Kidney epithelial cell (primary cell): ENCODE measurements around the gene INF2. TPM values are rescaled to one million over a fixed set of nuclear protein-coding genes. Genes with fewer than 3 reads are reported as not detected.

Experiments used
- DNase-seq: peaks from one replicate; pipeline ENCODE4 v3.0.0-alpha.2; 2010; ENCODE audit warnings: low read depth
- H3K27me3 ChIP-seq: 2 replicates; pipeline ENCODE4 v1.6.0; 2011; ENCODE audit warnings: low read length; ENCODE audit not compliant: control insufficient read depth, insufficient read depth
- H3K36me3 ChIP-seq: 2 replicates; pipeline ENCODE4 v1.5.1; 2011; ENCODE audit warnings: low read length; ENCODE audit not compliant: control insufficient read depth, insufficient read depth
- H3K4me3 ChIP-seq: 2 replicates; pipeline ENCODE4 v1.5.1; 2011; ENCODE audit warnings: low read depth, mild to moderate bottlenecking, control low read depth, low read length
- CTCF ChIP-seq: IDR thresholded peaks from 2 replicates; pipeline ENCODE4 v1.5.1; 2011; ENCODE audit warnings: mild to moderate bottlenecking, moderate library complexity, low read length, control low read depth, inconsistent platforms; ENCODE audit not compliant: insufficient read depth, poor library complexity, severe bottlenecking
- total RNA-seq: library from RNA; depleted of rRNA; stranded (reverse); fragments of >200 nt; gene quantifications from 2 replicates; pipeline ENCODE4 v1.2.3, GENCODE V29; 2015

The INF2 gene
- total RNA-seq, 1 donor from 2014 or later: 109 TPM

- peak overlapping the region; percentile 88 for H3K4me3 ChIP-seq
- H3K36me3 ChIP-seq: no peaks in the 10 kb centered on the region
- H3K27me3 ChIP-seq: no peaks in the 10 kb centered on the region
- DNase-seq: no peak
- TF ChIP-seq CTCF: no peak
These were observed 63.0 kb downstream of the INF2 start for GRCh38 chr14:104752423-104752734.

- no peaks in the 10 kb centered on the region for H3K36me3 ChIP-seq
- peak within 1 kb of the TSS; percentile 88 for H3K4me3 ChIP-seq
- no peak for TF ChIP-seq CTCF
- no peaks in the 10 kb centered on the region for H3K27me3 ChIP-seq
- peak; percentile 87 for DNase-seq
These were observed 63.5 kb downstream of the INF2 start, which contains the start of gene SIVA1 for GRCh38 chr14:104752735-104753527. SIVA1 (plus strand) TSS chr14:104753147; CDS start chr14:104753202, 55 bp downstream.

GRCh38 chr14:104753528-104754212 lies 64.3 kb downstream of the INF2 start:
- TF ChIP-seq CTCF: no peak
- no peak for DNase-seq
- Histone ChIP-seq H3K4me3 (peak overlapping the region; percentile 88), H3K27me3 (no peaks in the 10 kb centered on the region), H3K36me3 (no peaks in the 10 kb centered on the region)

GRCh38 chr14:104754213-104754851 lies 64.9 kb downstream of the INF2 start:
- Histone ChIP-seq H3K27me3 (no peaks in the 10 kb centered on the region), H3K4me3 (peak overlapping the region; percentile 88), H3K36me3 (no peaks in the 10 kb centered on the region)
- DNase-seq: no peak
- no peak for TF ChIP-seq CTCF

- Histone ChIP-seq H3K36me3 (no peaks in the 10 kb centered on the region), H3K27me3 (no peaks in the 10 kb centered on the region), H3K4me3 (no peak overlapping the region)
- TF ChIP-seq CTCF: no peak
- DNase-seq: no peak
These were observed 66.2 kb downstream of the INF2 start for GRCh38 chr14:104755621-104756020.
